HG03439 (cell line): ENCODE measurements around the gene ITGA11.

Experiments used
- ATAC-seq: cut with Tn5 transposase; IDR thresholded peaks from one replicate; pipeline ENCODE4 v1.9.1; 2021; ENCODE audit warnings: mild to moderate bottlenecking, moderate library complexity; ENCODE audit not compliant: unreplicated experiment

Gene ITGA11

GRCh38 chr15:68396068-68396467 is 35.9 kb downstream of the ITGA11 start:
- ATAC-seq = no peak

GRCh38 chr15:68391121-68391520 is 40.8 kb downstream of the ITGA11 start:
- ATAC-seq = no peak

- no peak for ATAC-seq
Measured at GRCh38 chr15:68389936-68390817, 41.8 kb downstream of the ITGA11 start.

- no peak for ATAC-seq
Measured at GRCh38 chr15:68389041-68389930, 42.7 kb downstream of the ITGA11 start.

- no peak for ATAC-seq
Measured at GRCh38 chr15:68387381-68388143, 44.4 kb downstream of the ITGA11 start.

GRCh38 chr15:68386587-68387288 is 45.2 kb downstream of the ITGA11 start:
- ATAC-seq = no peak

- no peak for ATAC-seq
Measured at GRCh38 chr15:68385671-68386586, 46.0 kb downstream of the ITGA11 start.

- no peak for ATAC-seq
Measured at GRCh38 chr15:68385240-68385561, 46.8 kb downstream of the ITGA11 start.

- no peak for ATAC-seq
Measured at GRCh38 chr15:68384451-68385239, 47.3 kb downstream of the ITGA11 start.

- no peak for ATAC-seq
Measured at GRCh38 chr15:68383161-68384074, 48.5 kb downstream of the ITGA11 start.

GRCh38 chr15:68382286-68383007 is 49.5 kb downstream of the ITGA11 start:
- no peak for ATAC-seq

- no peak for ATAC-seq
Measured at GRCh38 chr15:68380456-68380855, 51.5 kb downstream of the ITGA11 start.

GRCh38 chr15:68379759-68380290 is 52.1 kb downstream of the ITGA11 start:
- no peak for ATAC-seq

GRCh38 chr15:68379058-68379758 is 52.8 kb downstream of the ITGA11 start:
- no peak for ATAC-seq

GRCh38 chr15:68378595-68378994 is 53.4 kb downstream of the ITGA11 start:
- ATAC-seq = no peak

- no peak for ATAC-seq
Measured at GRCh38 chr15:68377766-68378165, 54.2 kb downstream of the ITGA11 start.
